Neural cell (in vitro differentiated cells): Measurements from ENCODE around the gene ARL8A. TPM values are rescaled to one million over a fixed set of nuclear protein-coding genes. Genes with fewer than 3 reads are reported as not detected.

Experiments
- H2AFZ ChIP-seq: fragments of 200-600, 300-800 bp; sonication (generic), shearing (Covaris generic); 2 replicates; pipeline ENCODE4 v1.6.0; 2014; ENCODE audit warnings: low read depth, mild to moderate bottlenecking, antibody characterized with exemption, low read length, moderate library complexity
- H3F3A ChIP-seq: fragments of 200-600 bp; shearing (Covaris generic); 2 replicates; pipeline ENCODE4 v1.6.1; 2016; ENCODE audit warnings: mild to moderate bottlenecking, moderate library complexity, mixed read lengths, antibody characterized with exemption, low read length; ENCODE audit not compliant: insufficient read depth, poor library complexity, severe bottlenecking
- H3K27ac ChIP-seq: fragments of 200-600, 300-800 bp; sonication (generic), shearing (Covaris generic); 2 replicates; pipeline ENCODE4 v1.5.1; 2014; ENCODE audit warnings: mild to moderate bottlenecking, low read length, moderate library complexity
- H3K27me3 ChIP-seq: fragments of 300-800, 200-600 bp; sonication (generic), shearing (Covaris generic); 2 replicates; pipeline ENCODE4 v1.6.0; 2014; ENCODE audit warnings: mild to moderate bottlenecking, low read depth, low read length, moderate library complexity; ENCODE audit not compliant: insufficient read depth
- H3K36me3 ChIP-seq: fragments of 300-800, 200-600 bp; sonication (generic), shearing (Covaris generic); 2 replicates; pipeline ENCODE4 v1.5.1; 2014; ENCODE audit warnings: mild to moderate bottlenecking, antibody characterized with exemption, low read length, moderate library complexity; ENCODE audit not compliant: insufficient read depth
- H3K4me2 ChIP-seq: fragments of 300-800, 200-600 bp; sonication (generic), shearing (Covaris generic); 2 replicates; pipeline ENCODE4 v1.6.0; 2014; ENCODE audit warnings: mild to moderate bottlenecking, low read length
- H3K4me3 ChIP-seq: fragments of 300-800, 200-600 bp; sonication (generic), shearing (Covaris generic); 2 replicates; pipeline ENCODE4 v1.5.1; 2014; ENCODE audit warnings: mild to moderate bottlenecking, low read length, moderate library complexity
- H3K79me2 ChIP-seq: fragments of 200-600 bp; shearing (Covaris generic); replicated peaks from 2 replicates; pipeline ENCODE4 v1.6.0; 2014; ENCODE audit warnings: mild to moderate bottlenecking, low read length, moderate library complexity; ENCODE audit not compliant: insufficient read depth
- H3K9ac ChIP-seq: fragments of 300-800, 200-600 bp; sonication (generic), shearing (Covaris generic); 2 replicates; pipeline ENCODE4 v1.6.1; 2016; ENCODE audit warnings: mild to moderate bottlenecking, low read length, mixed read lengths
- H3K9me2 ChIP-seq: fragments of 200-600 bp; shearing (Covaris generic); 2 replicates; pipeline ENCODE4 v1.6.1; 2016; ENCODE audit warnings: mild to moderate bottlenecking, low read length, mixed read lengths; ENCODE audit not compliant: insufficient read depth
- H3K9me3 ChIP-seq: fragments of 200-600, 300-800 bp; sonication (generic), shearing (Covaris generic); 2 replicates; pipeline ENCODE4 v1.6.1; 2016; ENCODE audit warnings: mild to moderate bottlenecking, mixed run types, low read length, moderate library complexity, mixed read lengths
- H4K20me1 ChIP-seq: fragments of 200-600 bp; shearing (Covaris generic); 2 replicates; pipeline ENCODE4 v1.6.1; 2016; ENCODE audit warnings: mild to moderate bottlenecking, mixed run types; ENCODE audit not compliant: insufficient read depth
- EP300 ChIP-seq: fragments of 450-650 bp; conservative IDR thresholded peaks from 2 replicates; pipeline ENCODE4 v1.6.1; 2014; ENCODE audit warnings: antibody characterized with exemption, mild to moderate bottlenecking, moderate library complexity; ENCODE audit not compliant: poor library complexity, severe bottlenecking
- EZH2 ChIP-seq: fragments of 200-600, 300-800 bp; shearing (Covaris generic), sonication (generic); IDR thresholded peaks from 2 replicates; pipeline ENCODE4 v1.6.1; 2014; ENCODE audit warnings: antibody characterized with exemption, low read length, borderline replicate concordance, mild to moderate bottlenecking; ENCODE audit not compliant: insufficient read depth, poor library complexity, severe bottlenecking
- MXI1 ChIP-seq: fragments of 450-650 bp; conservative IDR thresholded peaks from 2 replicates; pipeline ENCODE4 v1.6.1; 2014; ENCODE audit warnings: antibody characterized with exemption, mild to moderate bottlenecking; ENCODE audit not compliant: poor library complexity, severe bottlenecking
- POLR2AphosphoS5 ChIP-seq: IDR thresholded peaks from 2 replicates; pipeline ENCODE4 v1.6.1; 2012
- RAD21 ChIP-seq: fragments of 450-650 bp; conservative IDR thresholded peaks from 2 replicates; pipeline ENCODE4 v1.6.1; 2014; ENCODE audit warnings: antibody characterized with exemption, mild to moderate bottlenecking, moderate library complexity
- SMC3 ChIP-seq: fragments of 450-650 bp; conservative IDR thresholded peaks from 2 replicates; pipeline ENCODE4 v1.6.1; 2014; ENCODE audit warnings: antibody characterized with exemption, mild to moderate bottlenecking, moderate library complexity; ENCODE audit not compliant: poor library complexity
- TAF1 ChIP-seq: IDR thresholded peaks from 2 replicates; pipeline ENCODE4 v1.6.1; 2012; ENCODE audit warnings: low read depth
- polyA plus RNA-seq: library from polyadenylated mRNA; depleted of rRNA; stranded (reverse); fragments of >200 nt; gene quantifications from 2 replicates; pipeline ENCODE4 v1.2.3, GENCODE V29; 2014
- TF ChIP-seq, protein P1 (sequence below): IDR thresholded peaks from 2 replicates; pipeline ENCODE4 v1.6.1; 2012; ENCODE audit warnings: borderline replicate concordance
- TF ChIP-seq, protein P2 (sequence below): fragments of 450-650 bp; IDR thresholded peaks from 2 replicates; pipeline ENCODE4 v1.5.1; 2014; ENCODE audit warnings: antibody characterized with exemption, mild to moderate bottlenecking, moderate library complexity; ENCODE audit not compliant: poor library complexity, severe bottlenecking

The ARL8A gene
- polyA plus RNA-seq, 1 donor from 2014 or later = 89.4 TPM

GRCh38 chr1:202161151-202162046 lies 16.9 kb upstream of the ARL8A start:
- Histone ChIP-seq H2AFZ (no peak overlapping the region), H3K9me3 (no peaks in the 10 kb centered on the region), H3K4me3 (no peak overlapping the region), H4K20me1 (no peaks in the 10 kb centered on the region), H3K4me2 (no peak overlapping the region), H3K79me2 (no peaks in the 10 kb centered on the region), H3K36me3 (no peaks in the 10 kb centered on the region), H3K9ac (no peak overlapping the region), H3K27ac (no peak overlapping the region), H3K27me3 (no peaks in the 10 kb centered on the region), H3F3A (no peaks in the 10 kb centered on the region), H3K9me2 (no peaks in the 10 kb centered on the region)
- TF ChIP-seq MXI1 = no peak
- no peak for TF ChIP-seq SMC3
- TF ChIP-seq TAF1 = no peak
- no peak for TF ChIP-seq RAD21
- TF ChIP-seq, protein P1, sequence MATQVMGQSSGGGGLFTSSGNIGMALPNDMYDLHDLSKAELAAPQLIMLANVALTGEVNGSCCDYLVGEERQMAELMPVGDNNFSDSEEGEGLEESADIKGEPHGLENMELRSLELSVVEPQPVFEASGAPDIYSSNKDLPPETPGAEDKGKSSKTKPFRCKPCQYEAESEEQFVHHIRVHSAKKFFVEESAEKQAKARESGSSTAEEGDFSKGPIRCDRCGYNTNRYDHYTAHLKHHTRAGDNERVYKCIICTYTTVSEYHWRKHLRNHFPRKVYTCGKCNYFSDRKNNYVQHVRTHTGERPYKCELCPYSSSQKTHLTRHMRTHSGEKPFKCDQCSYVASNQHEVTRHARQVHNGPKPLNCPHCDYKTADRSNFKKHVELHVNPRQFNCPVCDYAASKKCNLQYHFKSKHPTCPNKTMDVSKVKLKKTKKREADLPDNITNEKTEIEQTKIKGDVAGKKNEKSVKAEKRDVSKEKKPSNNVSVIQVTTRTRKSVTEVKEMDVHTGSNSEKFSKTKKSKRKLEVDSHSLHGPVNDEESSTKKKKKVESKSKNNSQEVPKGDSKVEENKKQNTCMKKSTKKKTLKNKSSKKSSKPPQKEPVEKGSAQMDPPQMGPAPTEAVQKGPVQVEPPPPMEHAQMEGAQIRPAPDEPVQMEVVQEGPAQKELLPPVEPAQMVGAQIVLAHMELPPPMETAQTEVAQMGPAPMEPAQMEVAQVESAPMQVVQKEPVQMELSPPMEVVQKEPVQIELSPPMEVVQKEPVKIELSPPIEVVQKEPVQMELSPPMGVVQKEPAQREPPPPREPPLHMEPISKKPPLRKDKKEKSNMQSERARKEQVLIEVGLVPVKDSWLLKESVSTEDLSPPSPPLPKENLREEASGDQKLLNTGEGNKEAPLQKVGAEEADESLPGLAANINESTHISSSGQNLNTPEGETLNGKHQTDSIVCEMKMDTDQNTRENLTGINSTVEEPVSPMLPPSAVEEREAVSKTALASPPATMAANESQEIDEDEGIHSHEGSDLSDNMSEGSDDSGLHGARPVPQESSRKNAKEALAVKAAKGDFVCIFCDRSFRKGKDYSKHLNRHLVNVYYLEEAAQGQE = no peak
- TF ChIP-seq POLR2AphosphoS5 = no peak
- TF ChIP-seq EZH2 = no peak
- TF ChIP-seq, protein P2, sequence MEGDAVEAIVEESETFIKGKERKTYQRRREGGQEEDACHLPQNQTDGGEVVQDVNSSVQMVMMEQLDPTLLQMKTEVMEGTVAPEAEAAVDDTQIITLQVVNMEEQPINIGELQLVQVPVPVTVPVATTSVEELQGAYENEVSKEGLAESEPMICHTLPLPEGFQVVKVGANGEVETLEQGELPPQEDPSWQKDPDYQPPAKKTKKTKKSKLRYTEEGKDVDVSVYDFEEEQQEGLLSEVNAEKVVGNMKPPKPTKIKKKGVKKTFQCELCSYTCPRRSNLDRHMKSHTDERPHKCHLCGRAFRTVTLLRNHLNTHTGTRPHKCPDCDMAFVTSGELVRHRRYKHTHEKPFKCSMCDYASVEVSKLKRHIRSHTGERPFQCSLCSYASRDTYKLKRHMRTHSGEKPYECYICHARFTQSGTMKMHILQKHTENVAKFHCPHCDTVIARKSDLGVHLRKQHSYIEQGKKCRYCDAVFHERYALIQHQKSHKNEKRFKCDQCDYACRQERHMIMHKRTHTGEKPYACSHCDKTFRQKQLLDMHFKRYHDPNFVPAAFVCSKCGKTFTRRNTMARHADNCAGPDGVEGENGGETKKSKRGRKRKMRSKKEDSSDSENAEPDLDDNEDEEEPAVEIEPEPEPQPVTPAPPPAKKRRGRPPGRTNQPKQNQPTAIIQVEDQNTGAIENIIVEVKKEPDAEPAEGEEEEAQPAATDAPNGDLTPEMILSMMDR = no peak
- no peak for TF ChIP-seq EP300

DNA sequence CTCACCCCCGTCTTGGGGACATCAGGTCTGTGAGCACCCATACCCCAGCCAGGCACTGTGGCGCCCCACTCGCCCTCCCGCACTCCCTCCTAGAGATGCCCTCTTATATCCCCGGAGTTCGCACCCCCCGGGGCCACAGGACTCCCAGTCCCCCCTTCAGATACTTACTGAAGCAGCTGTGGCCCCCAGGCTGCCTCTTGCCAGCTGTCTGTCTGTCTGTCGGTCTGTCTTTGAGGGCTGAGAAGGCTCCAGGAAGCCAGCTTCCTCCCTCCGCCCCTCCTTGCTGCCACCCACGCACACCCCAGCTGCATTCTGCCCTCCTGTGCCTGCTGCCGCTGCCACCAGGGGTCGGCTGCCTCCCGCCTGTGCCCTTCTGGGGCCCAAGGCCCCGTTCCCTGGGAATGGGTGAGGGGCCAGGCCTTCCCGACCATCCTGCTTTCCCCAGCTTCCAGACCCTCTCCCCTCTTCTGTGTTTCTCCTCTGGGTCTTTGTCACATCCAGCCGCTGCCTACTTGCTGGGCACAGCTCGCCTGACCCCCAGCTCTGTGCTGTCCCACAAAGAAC lies 15.9 kb upstream of the ARL8A start, which contains the start of gene PTPN7:
PTPN7 (minus strand) TSS at position 226 of the 564 bp plus-strand sequence. CDS start 1,200 bp downstream, outside the sequence.
- TF ChIP-seq EZH2 (no peak), TAF1 (no peak), MXI1 (no peak)
- Histone ChIP-seq H2AFZ (no peak within 1 kb of the TSS), H3K36me3 (no peaks in the 10 kb centered on the region), H3K9ac (no peak within 1 kb of the TSS), H3F3A (no peaks in the 10 kb centered on the region), H3K27me3 (no peaks in the 10 kb centered on the region), H4K20me1 (no peaks in the 10 kb centered on the region), H3K9me3 (no peaks in the 10 kb centered on the region), H3K4me3 (no peak within 1 kb of the TSS), H3K4me2 (no peak within 1 kb of the TSS), H3K79me2 (no peaks in the 10 kb centered on the region), H3K9me2 (no peaks in the 10 kb centered on the region), H3K27ac (no peak within 1 kb of the TSS)
